Loucy (cell line): ENCODE results near the gene PCDHGA5.
"Not testable (repeated sequence)": the region's sequence is repeated elsewhere in the genome, so short reads cannot be mapped to it uniquely, and the experiment has no call there.

Experiments
- H2AFZ ChIP-seq: fragments of 200-600 bp; sonication (generic); 2 replicates; pipeline ENCODE4 v1.6.0; 2016; ENCODE audit warnings: antibody characterized with exemption, mild to moderate bottlenecking, low read length, moderate library complexity
- H3F3A ChIP-seq: fragments of 200-600 bp; 2 replicates; pipeline ENCODE4 v1.6.0; 2016; ENCODE audit warnings: antibody characterized with exemption, low read depth, mild to moderate bottlenecking
- H3K27me3 ChIP-seq: fragments of 200-600 bp; sonication (generic); 2 replicates; pipeline ENCODE4 v1.6.1; 2014; ENCODE audit warnings: low read length, mild to moderate bottlenecking; ENCODE audit not compliant: insufficient read depth, poor library complexity, severe bottlenecking
- H3K36me3 ChIP-seq: fragments of 200-600 bp; sonication (generic); 2 replicates; pipeline ENCODE4 v1.6.1; 2016; ENCODE audit warnings: low read length; ENCODE audit not compliant: insufficient read depth
- H3K4me1 ChIP-seq: fragments of 200-600 bp; sonication (generic); 2 replicates; pipeline ENCODE4 v1.5.1; 2014; ENCODE audit warnings: low read length, mild to moderate bottlenecking; ENCODE audit not compliant: insufficient read depth, poor library complexity, severe bottlenecking
- H3K4me2 ChIP-seq: fragments of 200-600 bp; sonication (generic); 2 replicates; pipeline ENCODE4 v1.6.0; 2014; ENCODE audit warnings: antibody characterized with exemption, low read length, low read depth, mild to moderate bottlenecking; ENCODE audit not compliant: poor library complexity, severe bottlenecking
- H3K4me3 ChIP-seq: fragments of 200-600 bp; sonication (generic); 2 replicates; pipeline ENCODE4 v1.5.1; 2014; ENCODE audit warnings: low read length, mild to moderate bottlenecking, mixed read lengths; ENCODE audit not compliant: poor library complexity, severe bottlenecking
- H3K79me2 ChIP-seq: fragments of 200-600 bp; sonication (generic); 2 replicates; pipeline ENCODE4 v1.6.1; 2014; ENCODE audit warnings: low read length; ENCODE audit not compliant: insufficient read depth
- H3K9ac ChIP-seq: fragments of 200-600 bp; sonication (generic); 2 replicates; pipeline ENCODE4 v1.6.0; 2014; ENCODE audit warnings: mild to moderate bottlenecking, low read depth, low read length, moderate library complexity; ENCODE audit not compliant: poor library complexity, severe bottlenecking
- H3K9me2 ChIP-seq: fragments of 200-600 bp; sonication (generic); replicated peaks from 2 replicates; pipeline ENCODE4 v1.6.1; 2016; ENCODE audit warnings: low read depth, low read length, mixed read lengths
- H3K9me3 ChIP-seq: fragments of 200-600 bp; sonication (generic); 2 replicates; pipeline ENCODE4 v1.6.1; 2014; ENCODE audit warnings: mild to moderate bottlenecking, antibody characterized with exemption, low read length, low read depth; ENCODE audit not compliant: insufficient read depth
- H4K20me1 ChIP-seq: fragments of 200-600 bp; sonication (generic); 2 replicates; pipeline ENCODE4 v1.6.0; 2014; ENCODE audit warnings: antibody characterized with exemption, low read length, mild to moderate bottlenecking; ENCODE audit not compliant: insufficient read depth, poor library complexity, severe bottlenecking
- EZH2phosphoT487 ChIP-seq: fragments of 200-600 bp; IDR thresholded peaks from 2 replicates; pipeline ENCODE4 v1.6.1; 2018; ENCODE audit warnings: antibody characterized with exemption, mild to moderate bottlenecking, moderate library complexity, borderline replicate concordance
- TF ChIP-seq, protein P1 (sequence below): fragments of 200-600 bp; sonication (generic); conservative IDR thresholded peaks from 2 replicates; pipeline ENCODE4 v1.5.1; 2014; ENCODE audit warnings: mild to moderate bottlenecking, antibody characterized with exemption, low read length

PCDHGA5 gene

DNA sequence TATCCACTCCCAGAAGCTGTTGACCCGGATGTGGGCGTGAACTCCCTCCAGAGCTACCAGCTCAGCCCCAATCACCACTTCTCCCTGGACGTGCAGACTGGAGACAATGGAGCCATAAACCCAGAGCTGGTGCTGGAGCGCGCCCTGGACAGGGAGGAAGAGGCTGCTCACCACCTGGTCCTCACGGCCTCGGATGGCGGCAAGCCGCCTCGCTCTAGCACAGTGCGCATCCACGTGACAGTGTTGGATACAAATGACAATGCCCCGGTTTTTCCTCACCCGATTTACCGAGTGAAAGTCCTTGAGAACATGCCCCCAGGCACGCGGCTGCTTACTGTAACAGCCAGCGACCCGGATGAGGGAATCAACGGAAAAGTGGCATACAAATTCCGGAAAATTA is 29.3 kb downstream of the PCDHGA5 start:
- H4K20me1 ChIP-seq, result no peaks in the 10 kb centered on the region
- H3K9ac ChIP-seq, result no peak overlapping the region
- no peaks in the 10 kb centered on the region for H3K9me3 ChIP-seq
- no peaks in the 10 kb centered on the region for H3F3A ChIP-seq
- TF ChIP-seq, protein P1, sequence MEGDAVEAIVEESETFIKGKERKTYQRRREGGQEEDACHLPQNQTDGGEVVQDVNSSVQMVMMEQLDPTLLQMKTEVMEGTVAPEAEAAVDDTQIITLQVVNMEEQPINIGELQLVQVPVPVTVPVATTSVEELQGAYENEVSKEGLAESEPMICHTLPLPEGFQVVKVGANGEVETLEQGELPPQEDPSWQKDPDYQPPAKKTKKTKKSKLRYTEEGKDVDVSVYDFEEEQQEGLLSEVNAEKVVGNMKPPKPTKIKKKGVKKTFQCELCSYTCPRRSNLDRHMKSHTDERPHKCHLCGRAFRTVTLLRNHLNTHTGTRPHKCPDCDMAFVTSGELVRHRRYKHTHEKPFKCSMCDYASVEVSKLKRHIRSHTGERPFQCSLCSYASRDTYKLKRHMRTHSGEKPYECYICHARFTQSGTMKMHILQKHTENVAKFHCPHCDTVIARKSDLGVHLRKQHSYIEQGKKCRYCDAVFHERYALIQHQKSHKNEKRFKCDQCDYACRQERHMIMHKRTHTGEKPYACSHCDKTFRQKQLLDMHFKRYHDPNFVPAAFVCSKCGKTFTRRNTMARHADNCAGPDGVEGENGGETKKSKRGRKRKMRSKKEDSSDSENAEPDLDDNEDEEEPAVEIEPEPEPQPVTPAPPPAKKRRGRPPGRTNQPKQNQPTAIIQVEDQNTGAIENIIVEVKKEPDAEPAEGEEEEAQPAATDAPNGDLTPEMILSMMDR, result no peak
- no peak for TF ChIP-seq EZH2phosphoT487
- no peak overlapping the region for H2AFZ ChIP-seq
- H3K9me2 ChIP-seq, result no peaks in the 10 kb centered on the region
- H3K79me2 ChIP-seq, result no peaks in the 10 kb centered on the region
- no peak overlapping the region for H3K4me2 ChIP-seq
- no peak overlapping the region for H3K4me3 ChIP-seq
- no peaks in the 10 kb centered on the region for H3K27me3 ChIP-seq
- no peaks in the 10 kb centered on the region for H3K36me3 ChIP-seq
- no peaks in the 10 kb centered on the region for H3K4me1 ChIP-seq

DNA sequence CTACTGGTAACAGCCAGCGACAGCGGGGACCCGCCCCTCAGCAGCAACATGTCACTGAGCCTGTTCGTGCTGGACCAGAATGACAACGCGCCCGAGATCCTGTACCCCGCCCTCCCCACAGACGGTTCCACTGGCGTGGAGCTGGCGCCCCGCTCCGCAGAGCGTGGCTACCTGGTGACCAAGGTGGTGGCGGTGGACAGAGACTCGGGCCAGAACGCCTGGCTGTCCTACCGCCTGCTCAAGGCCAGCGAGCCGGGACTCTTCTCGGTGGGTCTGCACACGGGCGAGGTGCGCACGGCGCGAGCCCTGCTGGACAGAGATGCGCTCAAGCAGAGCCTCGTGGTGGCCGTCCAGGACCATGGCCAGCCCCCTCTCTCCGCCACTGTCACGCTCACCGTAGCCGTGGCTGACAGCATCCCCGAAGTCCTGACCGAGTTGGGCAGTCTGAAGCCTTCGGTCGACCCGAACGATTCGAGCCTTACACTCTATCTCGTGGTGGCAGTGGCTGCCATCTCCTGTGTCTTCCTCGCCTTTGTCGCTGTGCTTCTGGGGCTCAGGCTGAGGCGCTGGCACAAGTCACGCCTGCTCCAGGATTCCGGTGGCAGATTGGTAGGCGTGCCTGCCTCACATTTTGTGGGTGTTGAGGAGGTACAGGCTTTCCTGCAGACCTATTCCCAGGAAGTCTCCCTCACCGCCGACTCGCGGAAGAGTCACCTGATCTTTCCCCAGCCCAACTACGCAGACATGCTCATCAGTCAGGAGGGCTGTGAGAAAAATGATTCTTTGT is 30.6 kb downstream of the PCDHGA5 start:
- H3K27me3 ChIP-seq, H2AFZ ChIP-seq, H3K36me3 ChIP-seq, H3F3A ChIP-seq, H3K9me2 ChIP-seq, H3K4me2 ChIP-seq, H3K4me3 ChIP-seq, H3K9ac ChIP-seq, H3K4me1 ChIP-seq, H4K20me1 ChIP-seq, H3K9me3 ChIP-seq, H3K79me2 ChIP-seq: not testable (repeated sequence)

DNA sequence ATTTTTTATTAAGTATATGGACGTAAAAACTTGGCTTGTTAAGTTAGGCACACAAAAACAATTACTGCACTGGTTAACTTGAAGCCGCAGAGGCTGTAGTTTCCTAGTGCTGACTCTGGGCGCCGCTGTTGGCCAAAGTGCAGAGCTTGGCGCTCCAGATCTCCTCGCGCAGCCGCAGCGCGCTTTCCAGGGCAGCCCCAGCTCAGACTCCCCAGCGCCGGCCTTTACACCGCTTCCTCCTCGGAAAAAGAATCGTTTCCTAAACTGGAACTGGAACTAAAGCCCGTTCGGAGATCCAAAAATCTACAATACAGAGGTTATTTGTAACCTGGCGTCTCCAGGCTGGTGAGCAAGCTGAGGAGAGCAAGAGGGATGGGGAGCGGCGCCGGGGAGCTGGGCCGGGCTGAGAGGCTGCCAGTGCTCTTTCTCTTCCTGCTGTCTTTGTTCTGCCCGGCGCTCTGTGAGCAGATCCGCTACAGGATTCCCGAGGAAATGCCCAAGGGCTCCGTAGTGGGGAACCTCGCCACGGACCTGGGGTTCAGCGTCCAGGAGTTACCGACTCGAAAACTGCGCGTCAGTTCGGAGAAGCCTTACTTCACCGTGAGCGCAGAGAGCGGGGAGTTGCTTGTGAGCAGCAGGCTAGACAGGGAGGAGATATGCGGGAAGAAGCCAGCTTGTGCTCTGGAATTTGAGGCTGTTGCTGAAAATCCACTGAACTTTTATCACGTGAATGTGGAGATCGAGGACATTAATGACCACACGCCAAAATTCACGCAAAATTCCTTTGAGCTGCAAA is 34.0 kb downstream of the PCDHGA5 start, which contains the start of gene PCDHGB5:
PCDHGB5 (plus strand) TSS at position 192 of the 796 bp plus-strand sequence; CDS start at position 373, 181 bp downstream.
- TF ChIP-seq, protein P1, result 0 out of 2 replicates have a peak, but pooled peaks have one; percentile 8
- not testable (repeated sequence) for H3K9ac ChIP-seq, H3K79me2 ChIP-seq, H3K36me3 ChIP-seq, H3K9me3 ChIP-seq, H3K9me2 ChIP-seq, H3K4me1 ChIP-seq, H4K20me1 ChIP-seq, H3K27me3 ChIP-seq, H2AFZ ChIP-seq, H3K4me2 ChIP-seq, H3K4me3 ChIP-seq, H3F3A ChIP-seq
